ENCODE results near the gene GPR155. TPM values are rescaled to one million over a fixed set of nuclear protein-coding genes. Genes with fewer than 3 reads are reported as not detected.

Gene GPR155
- total RNA-seq, 1 donor from 2014 or later, result 0.74 TPM

GRCh38 chr2:174461221-174461620 is 25.6 kb downstream of the GPR155 start:
- no peaks in the 10 kb centered on the region for H3K36me3 Mint-ChIP-seq (ENCODE audit: insufficient read depth)
- H3K27ac Mint-ChIP-seq, result no peak overlapping the region
- no peaks in the 10 kb centered on the region for H3K9me3 Mint-ChIP-seq (ENCODE audit: low read depth)
- H3K4me1 Mint-ChIP-seq (ENCODE audit: low read depth), result no peaks in the 10 kb centered on the region
- peaks cover 3% of the 10 kb centered on the region for H3K27me3 Mint-ChIP-seq
- H3K4me3 Mint-ChIP-seq (ENCODE audit: low read depth), result no peak overlapping the region
- DNase-seq (ENCODE audit: low spot score, unreplicated experiment), result no peak
- TF ChIP-seq CTCF (IDR thresholded peaks at IDR 0.05; ENCODE audit: unreplicated experiment), result no peak

GRCh38 chr2:174454566-174454965 is 32.3 kb downstream of the GPR155 start:
- Mint-ChIP-seq H3K4me3 (ENCODE audit: low read depth) (no peak overlapping the region), H3K27me3 (no peaks in the 10 kb centered on the region), H3K27ac (no peak overlapping the region), H3K4me1 (ENCODE audit: low read depth) (no peaks in the 10 kb centered on the region), H3K36me3 (ENCODE audit: insufficient read depth) (no peaks in the 10 kb centered on the region), H3K9me3 (ENCODE audit: low read depth) (no peaks in the 10 kb centered on the region)
- no peak for TF ChIP-seq CTCF (IDR thresholded peaks at IDR 0.05; ENCODE audit: unreplicated experiment)
- no peak for DNase-seq (ENCODE audit: low spot score, unreplicated experiment)

- H3K27me3 Mint-ChIP-seq, result no peaks in the 10 kb centered on the region
- no peaks in the 10 kb centered on the region for H3K9me3 Mint-ChIP-seq (ENCODE audit: low read depth)
- no peaks in the 10 kb centered on the region for H3K36me3 Mint-ChIP-seq (ENCODE audit: insufficient read depth)
- H3K27ac Mint-ChIP-seq, result no peak overlapping the region
- DNase-seq (ENCODE audit: low spot score, unreplicated experiment), result no peak
- H3K4me3 Mint-ChIP-seq (ENCODE audit: low read depth), result no peak overlapping the region
- no peaks in the 10 kb centered on the region for H3K4me1 Mint-ChIP-seq (ENCODE audit: low read depth)
- no peak for TF ChIP-seq CTCF (IDR thresholded peaks at IDR 0.05; ENCODE audit: unreplicated experiment)
Observed at GRCh38 chr2:174450021-174450816, 36.6 kb downstream of the GPR155 start.

GRCh38 chr2:174449033-174449432 is 37.8 kb downstream of the GPR155 start:
- no peak for TF ChIP-seq CTCF (IDR thresholded peaks at IDR 0.05; ENCODE audit: unreplicated experiment)
- no peak for DNase-seq (ENCODE audit: low spot score, unreplicated experiment)
- H3K27ac Mint-ChIP-seq, result no peak overlapping the region
- H3K4me3 Mint-ChIP-seq (ENCODE audit: low read depth), result no peak overlapping the region
- no peaks in the 10 kb centered on the region for H3K27me3 Mint-ChIP-seq
- H3K4me1 Mint-ChIP-seq (ENCODE audit: low read depth), result peaks cover 3% of the 10 kb centered on the region
- H3K9me3 Mint-ChIP-seq (ENCODE audit: low read depth), result no peaks in the 10 kb centered on the region
- no peaks in the 10 kb centered on the region for H3K36me3 Mint-ChIP-seq (ENCODE audit: insufficient read depth)

- Mint-ChIP-seq H3K36me3 (ENCODE audit: insufficient read depth) (no peaks in the 10 kb centered on the region), H3K4me3 (ENCODE audit: low read depth) (no peak overlapping the region), H3K9me3 (ENCODE audit: low read depth) (no peaks in the 10 kb centered on the region), H3K4me1 (ENCODE audit: low read depth) (peaks cover 3% of the 10 kb centered on the region), H3K27me3 (no peaks in the 10 kb centered on the region), H3K27ac (no peak overlapping the region)
- TF ChIP-seq CTCF (IDR thresholded peaks at IDR 0.05; ENCODE audit: unreplicated experiment), result no peak
- no peak for DNase-seq (ENCODE audit: low spot score, unreplicated experiment)
Observed at GRCh38 chr2:174446531-174446930, 40.3 kb downstream of the GPR155 start.

All from progenitor cell of endocrine pancreas (in vitro differentiated cells).